Measurements from ENCODE around the gene TLR10. TPM values are rescaled to one million over a fixed set of nuclear protein-coding genes. Genes with fewer than 3 reads are reported as not detected.

TLR10 gene
- total and polyA plus RNA-seq, 9 donors = 0.08 to 1.4 (median 0.23) TPM; not detected in 3

- intact Hi-C loops (cut with DNase I) = loop anchor here in 1 of 4 donors (10.0 kb wide), 1 partner anchor 382 kb away; no protein-coding TSS in a partner anchor
- Histone ChIP-seq H3K27me3 (no peaks in the 10 kb centered on the region), H3K4me3 (peak overlapping the region; percentile 17), H3K9me3 (no peaks in the 10 kb centered on the region), H3K4me1 (ENCODE audit: insufficient read depth) (peaks cover 7% of the 10 kb centered on the region), H3K36me3 (no peaks in the 10 kb centered on the region), H3K27ac (peak overlapping the region in 1 of 2 donors; percentile 71)
- TF ChIP-seq CTCF (IDR thresholded peaks at IDR 0.05) (no peak), POLR2A (IDR thresholded peaks at IDR 0.05) (no peak)
- DNase-seq = no peak
- 8 to 12% (median 11%) methylated on average over 8 of the region's 8 CpGs for WGBS, 3 donors
These were observed 30.3 kb downstream of the TLR10 start for GRCh38 chr4:38752372-38752940.

- peak overlapping the region in 1 of 2 donors; percentile 71 for H3K27ac ChIP-seq
- intact Hi-C loops (cut with DNase I) = loop anchor here in 1 of 4 donors (10.0 kb wide), 1 partner anchor 383 kb away; no protein-coding TSS in a partner anchor
These were observed 31.3 kb downstream of the TLR10 start for GRCh38 chr4:38751341-38752010.

GRCh38 chr4:38749336-38749735 is 33.5 kb downstream of the TLR10 start:
- H3K36me3 ChIP-seq = no peaks in the 10 kb centered on the region
- no peak for TF ChIP-seq CTCF (IDR thresholded peaks at IDR 0.05)
- no peak for TF ChIP-seq POLR2A (IDR thresholded peaks at IDR 0.05)
- TF ChIP-seq EP300 (IDR thresholded peaks at IDR 0.05) = no peak
- no peak overlapping the region for H3K4me3 ChIP-seq
- H3K9me3 ChIP-seq = no peaks in the 10 kb centered on the region
- no peak for DNase-seq
- no peaks in the 10 kb centered on the region for H3K27me3 ChIP-seq
- 72 to 85% (median 78%) methylated on average over 4 of the region's 4 CpGs for WGBS, 3 donors
- H3K4me1 ChIP-seq (ENCODE audit: insufficient read depth) = peaks cover 7% of the 10 kb centered on the region
- intact Hi-C loops (cut with DNase I) = no loop called here
- no peak overlapping the region for H3K27ac ChIP-seq

More at GRCh38 chr4:38751341-38752010, 31.3 kb downstream of the TLR10 start:
- TF ChIP-seq CTCF (IDR thresholded peaks at IDR 0.05) (no peak), POLR2A (IDR thresholded peaks at IDR 0.05) (no peak), EP300 (IDR thresholded peaks at IDR 0.05) (no peak)
- 92 to 94% (median 93%) methylated on average over 13 of the region's 13 CpGs for WGBS, 3 donors
- H3K9me3 ChIP-seq = no peaks in the 10 kb centered on the region
- no peak overlapping the region for H3K4me3 ChIP-seq
- H3K4me1 ChIP-seq (ENCODE audit: insufficient read depth) = peaks cover 7% of the 10 kb centered on the region
- DNase-seq = no peak
- H3K27me3 ChIP-seq = no peaks in the 10 kb centered on the region
- no peaks in the 10 kb centered on the region for H3K36me3 ChIP-seq

- no peak for DNase-seq
- Histone ChIP-seq H3K36me3 (no peaks in the 10 kb centered on the region), H3K9me3 (no peaks in the 10 kb centered on the region), H3K4me1 (ENCODE audit: insufficient read depth) (peaks cover 3% of the 10 kb centered on the region), H3K27ac (no peak overlapping the region), H3K27me3 (no peaks in the 10 kb centered on the region), H3K4me3 (no peak overlapping the region)
- intact Hi-C loops (cut with DNase I) = no loop called here
- TF ChIP-seq EP300 (IDR thresholded peaks at IDR 0.05) (no peak), POLR2A (IDR thresholded peaks at IDR 0.05) (no peak), CTCF (IDR thresholded peaks at IDR 0.05) (no peak)
These were observed 35.2 kb downstream of the TLR10 start for GRCh38 chr4:38747629-38748028.

Data from ovary (tissue), 9 donors.